ENCODE measurements around the gene SUPT7L.
A peak's percentile ranks its signal among the peaks of the same experiment; 100 is the strongest.
"Not testable (repeated sequence)": the region's sequence is repeated elsewhere in the genome, so short reads cannot be mapped to it uniquely, and the experiment has no call there.

The SUPT7L gene

DNA sequence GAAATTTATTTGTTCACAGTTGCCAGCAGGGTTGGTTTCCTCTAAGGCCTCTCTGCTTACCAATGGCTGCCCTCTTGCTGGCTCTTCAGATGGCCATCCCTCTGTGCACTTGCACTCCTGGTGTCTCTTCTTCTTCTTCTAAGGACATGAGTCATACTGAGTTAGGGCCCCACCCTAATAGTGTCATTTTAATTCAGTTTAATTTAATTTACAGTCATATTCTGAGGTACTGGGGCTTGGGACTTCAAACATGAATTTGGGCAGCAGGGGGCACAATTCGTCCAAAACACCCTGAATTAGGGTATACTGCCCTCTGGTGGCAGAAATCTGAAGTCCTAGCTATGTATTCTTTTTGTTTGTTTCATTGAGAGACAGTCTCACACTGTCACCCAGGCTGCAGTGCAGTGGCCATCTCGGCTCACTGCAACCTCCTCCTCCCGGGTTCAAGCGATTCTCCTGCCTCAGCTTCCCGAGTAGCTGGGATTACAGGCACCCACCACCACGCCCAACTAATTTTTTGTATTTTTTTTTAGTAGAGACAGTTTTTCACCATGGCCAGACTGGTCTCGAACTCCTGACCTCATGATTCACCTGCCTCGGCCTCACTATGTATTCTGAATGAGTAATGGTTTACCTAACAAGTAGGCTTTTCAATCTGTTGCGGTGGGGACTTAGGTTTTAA is 20.1 kb upstream of the SUPT7L start:
- Mint-ChIP-seq H3K36me3 (ENCODE audit: low read depth) (peaks cover 29% of the 10 kb centered on the region), H3K9me3 (no peaks in the 10 kb centered on the region), H3K27me3 (ENCODE audit: low read depth, poor library complexity) (no peaks in the 10 kb centered on the region), H3K27ac (peak overlapping the region; percentile 46), H3K4me3 (no peak overlapping the region), H3K4me1 (no peaks in the 10 kb centered on the region)
- peak; percentile 87 for DNase-seq
- TF ChIP-seq, protein P1, sequence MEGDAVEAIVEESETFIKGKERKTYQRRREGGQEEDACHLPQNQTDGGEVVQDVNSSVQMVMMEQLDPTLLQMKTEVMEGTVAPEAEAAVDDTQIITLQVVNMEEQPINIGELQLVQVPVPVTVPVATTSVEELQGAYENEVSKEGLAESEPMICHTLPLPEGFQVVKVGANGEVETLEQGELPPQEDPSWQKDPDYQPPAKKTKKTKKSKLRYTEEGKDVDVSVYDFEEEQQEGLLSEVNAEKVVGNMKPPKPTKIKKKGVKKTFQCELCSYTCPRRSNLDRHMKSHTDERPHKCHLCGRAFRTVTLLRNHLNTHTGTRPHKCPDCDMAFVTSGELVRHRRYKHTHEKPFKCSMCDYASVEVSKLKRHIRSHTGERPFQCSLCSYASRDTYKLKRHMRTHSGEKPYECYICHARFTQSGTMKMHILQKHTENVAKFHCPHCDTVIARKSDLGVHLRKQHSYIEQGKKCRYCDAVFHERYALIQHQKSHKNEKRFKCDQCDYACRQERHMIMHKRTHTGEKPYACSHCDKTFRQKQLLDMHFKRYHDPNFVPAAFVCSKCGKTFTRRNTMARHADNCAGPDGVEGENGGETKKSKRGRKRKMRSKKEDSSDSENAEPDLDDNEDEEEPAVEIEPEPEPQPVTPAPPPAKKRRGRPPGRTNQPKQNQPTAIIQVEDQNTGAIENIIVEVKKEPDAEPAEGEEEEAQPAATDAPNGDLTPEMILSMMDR (IDR thresholded peaks at IDR 0.05) = peak; percentile 98

GRCh38 chr2:27682334-27682771 is 18.9 kb upstream of the SUPT7L start:
- not testable (repeated sequence) for H3K27ac Mint-ChIP-seq; H3K4me1 Mint-ChIP-seq; H3K9me3 Mint-ChIP-seq; H3K4me3 Mint-ChIP-seq; DNase-seq; H3K27me3 Mint-ChIP-seq (ENCODE audit: low read depth, poor library complexity)
- H3K36me3 Mint-ChIP-seq (ENCODE audit: low read depth) = peaks cover 38% of the 10 kb centered on the region

DNA sequence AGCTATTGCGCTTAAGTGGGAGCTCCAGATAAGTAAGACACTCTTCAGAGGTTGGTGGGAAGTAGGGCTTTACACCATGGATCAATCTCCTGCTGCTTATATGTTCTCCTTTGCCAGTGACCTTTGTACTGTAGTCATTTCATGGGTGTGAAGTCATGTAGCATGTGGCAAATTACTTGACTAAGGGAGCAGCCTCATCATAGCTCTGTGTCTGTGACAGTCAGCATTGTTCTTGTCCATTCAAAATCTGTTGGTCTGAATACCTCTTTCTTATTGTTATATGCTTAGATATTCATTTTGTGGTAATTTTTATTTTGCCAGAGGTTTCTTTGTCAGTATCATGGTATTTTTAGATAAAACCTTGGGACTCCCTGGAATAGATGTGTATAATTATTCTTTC is 18.4 kb upstream of the SUPT7L start:
- Mint-ChIP-seq H3K27me3 (ENCODE audit: low read depth, poor library complexity) (no peaks in the 10 kb centered on the region), H3K9me3 (no peaks in the 10 kb centered on the region), H3K4me3 (no peak overlapping the region), H3K36me3 (ENCODE audit: low read depth) (peaks cover 39% of the 10 kb centered on the region), H3K4me1 (no peaks in the 10 kb centered on the region), H3K27ac (no peak overlapping the region)
- TF ChIP-seq, protein P1 (IDR thresholded peaks at IDR 0.05) = no peak
- no peak for DNase-seq

DNA sequence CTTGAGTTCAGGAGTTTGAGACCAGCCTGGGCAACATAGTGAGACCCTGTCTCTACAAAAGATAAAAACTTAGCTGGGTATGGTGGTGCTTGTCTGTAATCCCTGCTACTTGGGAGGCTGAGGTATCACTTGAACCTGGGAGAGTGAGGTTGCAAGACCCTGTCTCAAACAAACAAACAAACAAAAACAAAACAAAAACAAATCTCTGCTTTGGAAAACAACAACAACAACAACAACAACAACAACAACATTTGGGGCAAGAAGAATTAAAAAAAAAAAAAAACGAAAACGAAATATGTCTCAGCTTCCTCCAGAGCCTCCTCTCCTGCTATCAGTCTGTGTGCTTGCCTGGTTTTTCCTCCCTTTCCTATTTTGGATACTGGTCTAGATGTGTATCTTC is 17.2 kb upstream of the SUPT7L start:
- H3K27me3 Mint-ChIP-seq (ENCODE audit: low read depth, poor library complexity) = no peaks in the 10 kb centered on the region
- no peak overlapping the region for H3K4me3 Mint-ChIP-seq
- H3K4me1 Mint-ChIP-seq = no peaks in the 10 kb centered on the region
- DNase-seq = no peak
- peaks cover 40% of the 10 kb centered on the region for H3K36me3 Mint-ChIP-seq (ENCODE audit: low read depth)
- H3K27ac Mint-ChIP-seq = no peak overlapping the region
- H3K9me3 Mint-ChIP-seq = no peaks in the 10 kb centered on the region
- TF ChIP-seq, protein P1 (IDR thresholded peaks at IDR 0.05) = no peak

DNA sequence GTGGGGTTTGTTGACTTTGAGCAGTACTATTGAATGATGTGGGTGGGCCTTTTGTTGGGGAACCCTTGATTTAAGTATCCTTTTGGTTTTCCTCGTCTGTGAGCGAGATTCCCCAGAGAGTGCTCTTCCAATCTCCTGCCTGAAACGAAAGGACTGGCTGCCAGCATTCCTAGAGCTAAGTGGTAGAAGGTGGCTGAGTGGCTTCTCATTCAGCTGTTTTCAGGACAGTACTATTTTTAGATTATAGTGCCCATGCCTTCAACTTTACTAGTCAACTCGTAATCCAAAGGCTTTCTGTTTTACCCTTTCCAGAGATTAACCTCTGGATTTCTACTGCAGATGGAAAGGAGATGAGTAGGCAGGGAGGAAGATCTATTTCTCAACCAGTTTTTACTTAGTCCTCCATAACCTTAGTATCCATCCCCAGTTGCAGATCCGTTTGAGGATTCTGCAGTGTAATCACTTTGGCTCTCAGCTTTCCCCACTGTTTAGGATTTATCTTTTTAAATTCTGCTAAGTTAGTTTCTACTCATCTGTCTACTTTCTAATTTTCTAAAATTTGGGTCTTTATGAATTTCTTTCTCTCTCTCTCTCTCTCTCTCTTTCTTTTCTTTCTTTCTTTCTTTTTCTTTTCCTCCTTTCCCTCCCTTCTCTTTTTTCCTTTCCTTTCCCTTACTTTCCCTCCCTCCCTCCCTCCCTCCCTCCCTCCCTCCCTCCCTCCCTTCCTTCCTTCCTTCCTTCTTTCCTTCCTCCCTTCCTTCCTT is 9.5 kb upstream of the SUPT7L start:
- H3K4me3 Mint-ChIP-seq = no peak overlapping the region

GRCh38 chr2:27671235-27671634 is 7.8 kb upstream of the SUPT7L start:
- TF ChIP-seq, protein P1 (IDR thresholded peaks at IDR 0.05) = no peak
- Mint-ChIP-seq H3K4me1 (no peaks in the 10 kb centered on the region), H3K27ac (no peak overlapping the region), H3K27me3 (ENCODE audit: low read depth, poor library complexity) (no peaks in the 10 kb centered on the region), H3K9me3 (no peaks in the 10 kb centered on the region), H3K36me3 (ENCODE audit: low read depth) (peaks cover 57% of the 10 kb centered on the region), H3K4me3 (no peak overlapping the region)
- DNase-seq = no peak

More for the DNA sequence above, 9.5 kb upstream of the SUPT7L start:
- TF ChIP-seq, protein P1 (IDR thresholded peaks at IDR 0.05) = no peak
- no peak for DNase-seq
- H3K27me3 Mint-ChIP-seq (ENCODE audit: low read depth, poor library complexity) = no peaks in the 10 kb centered on the region
- peaks cover 49% of the 10 kb centered on the region for H3K36me3 Mint-ChIP-seq (ENCODE audit: low read depth)
- no peaks in the 10 kb centered on the region for H3K4me1 Mint-ChIP-seq
- H3K27ac Mint-ChIP-seq = peak overlapping the region; percentile 54
- no peaks in the 10 kb centered on the region for H3K9me3 Mint-ChIP-seq

All from nephron progenitor cell (in vitro differentiated cells).